IMR-90 (cell line): Measurements from ENCODE around the gene PPP1R27. TPM values are rescaled to one million over a fixed set of nuclear protein-coding genes. Genes with fewer than 3 reads are reported as not detected.

ENCODE experiments used
- ATAC-seq: fragments of 200-7000 bp; cut with Tn5 transposase; 2 replicates; pipeline ENCODE4 v1.9.1; 2020; ENCODE audit warnings: low read depth, mild to moderate bottlenecking, moderate library complexity
- BruUV-seq: library from RNA; stranded (reverse); fragments of 400-500 nt; replicated peaks from 2 replicates; lab custom pipeline; 2021; lab: Mats Ljungman, UMichigan
- CTCF ChIA-PET: fragments of 300-600 bp; formaldehyde crosslinking; extraction: SDS; loops from one replicate; lab custom pipeline; 2021; ENCODE audit warnings: antibody characterized with exemption; lab: Yijun Ruan, JAX
- POLR2A ChIA-PET: fragments of 300-600 bp; sonication (Branson Sonifier 250); formaldehyde crosslinking; loops from one replicate; lab custom pipeline; 2022; ENCODE audit warnings: antibody characterized with exemption; ENCODE audit not compliant: unreplicated experiment; lab: Charles Lee
- DNase-seq: peaks from one replicate; pipeline ENCODE4 v3.0.0; 2013
- H2AFZ ChIP-seq: replicated peaks from 2 replicates; pipeline ENCODE3; 2013; ENCODE audit warnings: low read length, mild to moderate bottlenecking; ENCODE audit not compliant: poor library complexity
- H2AK5ac ChIP-seq: 2 replicates; pipeline ENCODE4 v1.6.1; 2013; ENCODE audit warnings: low read depth, low read length, inconsistent platforms
- H2AK9ac ChIP-seq: replicated peaks from 2 replicates; pipeline ENCODE3; 2013; ENCODE audit warnings: mild to moderate bottlenecking, low read depth, low read length, moderate library complexity; ENCODE audit not compliant: poor library complexity
- H2BK120ac ChIP-seq: 2 replicates; pipeline ENCODE4 v1.6.1; 2013; ENCODE audit warnings: low read depth, low read length, inconsistent platforms
- H2BK15ac ChIP-seq: 3 replicates; pipeline ENCODE4 v1.6.1; 2013; ENCODE audit warnings: low read depth, low read length, inconsistent platforms
- H2BK20ac ChIP-seq: 2 replicates; pipeline ENCODE4 v1.6.1; 2013; ENCODE audit warnings: low read depth, mild to moderate bottlenecking, inconsistent platforms, low read length, moderate library complexity
- H2BK5ac ChIP-seq: 2 replicates; pipeline ENCODE4 v1.6.1; 2013; ENCODE audit warnings: mild to moderate bottlenecking, low read depth, low read length, inconsistent platforms; ENCODE audit not compliant: poor library complexity, severe bottlenecking
- H3K14ac ChIP-seq: replicated peaks from 2 replicates; pipeline ENCODE4 v1.6.1; 2013; ENCODE audit warnings: low read depth, low read length, inconsistent platforms
- H3K18ac ChIP-seq: 2 replicates; pipeline ENCODE4 v1.6.1; 2013; ENCODE audit warnings: low read depth, low read length, control low read depth
- H3K23ac ChIP-seq: 2 replicates; pipeline ENCODE4 v1.6.1; 2013; ENCODE audit warnings: low read depth, low read length, inconsistent platforms
- H3K27ac ChIP-seq: 2 replicates; pipeline ENCODE4 v1.5.1; 2013; ENCODE audit warnings: mild to moderate bottlenecking, control low read depth, low read length; ENCODE audit not compliant: insufficient read depth
- H3K27me3 ChIP-seq: 2 replicates; pipeline ENCODE4 v1.6.1; 2013; ENCODE audit warnings: low read length; ENCODE audit not compliant: control insufficient read depth, insufficient read depth
- H3K36me3 ChIP-seq: 2 replicates; pipeline ENCODE4 v1.6.1; 2013; ENCODE audit warnings: low read length, mixed read lengths; ENCODE audit not compliant: control insufficient read depth, insufficient read depth
- H3K4ac ChIP-seq: 2 replicates; pipeline ENCODE4 v1.6.1; 2013; ENCODE audit warnings: low read depth, low read length, inconsistent platforms
- H3K4me1 ChIP-seq: 2 replicates; pipeline ENCODE4 v1.6.1; 2013; ENCODE audit warnings: low read length, mixed read lengths; ENCODE audit not compliant: control insufficient read depth, insufficient read depth
- H3K4me2 ChIP-seq: 2 replicates; pipeline ENCODE4 v1.6.1; 2013; ENCODE audit warnings: low read depth, mild to moderate bottlenecking, control low read depth, low read length, moderate library complexity
- H3K4me3 ChIP-seq: 2 replicates; pipeline ENCODE4 v1.5.1; 2013; ENCODE audit warnings: low read depth, mild to moderate bottlenecking, control low read depth, low read length, moderate library complexity; ENCODE audit not compliant: insufficient read depth
- H3K56ac ChIP-seq: 2 replicates; pipeline ENCODE4 v1.6.1; 2013; ENCODE audit warnings: low read length, inconsistent platforms; ENCODE audit not compliant: insufficient read depth; ENCODE audit errors: extremely low read depth
- H3K79me1 ChIP-seq, 2 experiments: 2 replicates each; pipeline ENCODE4 v1.6.1; 2013; ENCODE audit warnings: low read length in 2 of 2, inconsistent platforms in 1 of 2, low read depth in 1 of 2
- H3K9ac ChIP-seq: 2 replicates; pipeline ENCODE4 v1.6.1; 2013; ENCODE audit warnings: low read depth, low read length, control low read depth
- H3K9me1 ChIP-seq: 2 replicates; pipeline ENCODE4 v1.6.1; 2013; ENCODE audit warnings: low read length, inconsistent platforms; ENCODE audit not compliant: insufficient read depth
- H3K9me3 ChIP-seq: 2 replicates; pipeline ENCODE4 v1.6.1; 2013; ENCODE audit warnings: low read length; ENCODE audit not compliant: control insufficient read depth, insufficient read depth
- H4K20me1 ChIP-seq: 2 replicates; pipeline ENCODE4 v1.6.1; 2013; ENCODE audit warnings: low read length, inconsistent platforms; ENCODE audit not compliant: insufficient read depth
- H4K5ac ChIP-seq: 2 replicates; pipeline ENCODE4 v1.6.1; 2013; ENCODE audit warnings: mild to moderate bottlenecking, low read depth, low read length, control low read depth
- H4K8ac ChIP-seq, 2 experiments: 2 replicates each; pipeline ENCODE4 v1.6.1; 2013; ENCODE audit warnings: low read depth in 2 of 2, low read length in 2 of 2, control low read depth in 1 of 2, inconsistent platforms in 1 of 2
- H4K91ac ChIP-seq: 2 replicates; pipeline ENCODE4 v1.6.1; 2013; ENCODE audit warnings: low read depth, low read length, inconsistent platforms; ENCODE audit not compliant: insufficient read depth
- CHD1 ChIP-seq: IDR thresholded peaks from 2 replicates; pipeline ENCODE4 v1.6.1; 2012; ENCODE audit warnings: low read depth, low read length, improper control_type of control experiment
- WGBS, 2 experiments: methylation state at CpG; one replicate each; pipeline versions ENCODE4 v1.1.5 to v1.1.7; 2013; ENCODE audit warnings: missing lambda C conversion rate in 2 of 2; ENCODE audit not compliant: insufficient read length in 1 of 2; ENCODE audit errors: extremely low coverage in 2 of 2; 5-methylcytosine and 5-hydroxymethylcytosine counted together
- dilution Hi-C: fragments of 300-500 bp; cut with HindIII; formaldehyde crosslinking; loops from one replicate; pipeline ENCODE4 v1.14.3; 2018; ENCODE audit warnings: low sequenced_read_pairs; ENCODE audit not compliant: unreplicated experiment
- in situ Hi-C: fragments of 300-500 bp; cut with MboI; formaldehyde crosslinking; loops from 3 replicates; pipeline ENCODE4 v1.14.3; 2019; ENCODE audit warnings: low sequenced_read_pairs, inconsistent platforms, mixed read lengths
- intact Hi-C: fragments of 100-400 bp; cut with micrococcal nuclease; formaldehyde crosslinking; loops from 2 replicates; pipeline ENCODE4 v1.10.0; 2022
- polyA plus RNA-seq, 3 experiments: library from polyadenylated mRNA; depleted of rRNA; stranded (reverse); fragments of >200 nt; gene quantifications; 2 replicates each; pipeline ENCODE4 v1.2.3, GENCODE V29; 2012; ENCODE audit warnings: low replicate concordance in 1 of 3
- total RNA-seq: library from RNA; depleted of rRNA; stranded (reverse); fragments of >200 nt; gene quantifications from 2 replicates; pipeline ENCODE4 v1.2.3, GENCODE V29; 2012
- TF ChIP-seq, protein P1 (sequence below): fragments of 150-350 bp; IDR thresholded peaks from 2 replicates; pipeline ENCODE4 v1.6.1; 2017; ENCODE audit warnings: mild to moderate bottlenecking, antibody characterized with exemption, low read length, low read depth

PPP1R27 gene
- total and polyA plus RNA-seq, 2 of the 4 experiments (the other 2 are of a cell fraction): 0.21 TPM; not detected in 1

DNA sequence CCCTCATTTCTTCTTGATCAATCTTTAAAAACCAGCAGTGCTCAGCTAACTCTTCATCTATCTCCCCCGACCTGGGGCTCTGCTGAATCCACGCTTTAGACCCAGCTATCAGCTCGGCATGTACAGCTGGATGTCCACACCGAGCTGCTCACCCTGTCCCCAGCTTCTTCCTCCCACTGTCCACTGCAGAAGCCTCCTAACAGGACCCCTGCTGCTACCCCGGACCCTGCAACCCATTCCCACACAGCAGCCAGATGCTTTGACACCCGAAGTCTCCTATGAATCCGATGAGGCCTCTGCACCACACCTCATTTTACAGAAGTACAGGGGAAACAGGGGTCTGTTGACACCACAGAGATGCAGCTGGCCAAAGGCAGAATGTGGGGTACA, 17.1 kb downstream of the PPP1R27 start:
- Histone ChIP-seq H4K20me1 (peaks cover 6% of the 10 kb centered on the region), H2AFZ (peak overlapping the region; percentile 32), H3K23ac (peak overlapping the region; percentile 46; the same call in 1 of the 2 replicates), H2BK5ac (no peak overlapping the region), H2BK15ac (no peak overlapping the region), H3K9ac (no peak overlapping the region), H3K4ac (peak overlapping the region; percentile 51; the same call in 1 of the 2 replicates), H3K18ac (no peak overlapping the region), H4K91ac (no peak overlapping the region; the same call in 1 of the 2 replicates), H3K9me1 (peaks cover 10% of the 10 kb centered on the region; the same call in 1 of the 2 replicates), H3K14ac (no peak overlapping the region; the same call in 1 of the 2 replicates), H2AK5ac (peak overlapping the region; percentile 67; the same call in 1 of the 2 replicates), H3K36me3 (peaks cover 5% of the 10 kb centered on the region; the same call in 1 of the 2 replicates), H3K27ac (no peak overlapping the region), H3K9me3 (no peaks in the 10 kb centered on the region), H2AK9ac (peak overlapping the region; percentile 24), H3K4me2 (no peak overlapping the region), H3K79me1 (no peaks in the 10 kb centered on the region), H2BK20ac (0 out of 2 replicates have a peak overlapping the region, but pooled peaks have one; percentile 18), H3K4me3 (no peak overlapping the region), H3K4me1 (peaks cover 9% of the 10 kb centered on the region; the same call in 1 of the 2 replicates), H4K5ac (no peak overlapping the region), H3K27me3 (0 out of 2 replicates have a peak, but pooled peaks cover 2% of the 10 kb centered on the region), H4K8ac (0 out of 4 replicates have a peak overlapping the region, but pooled peaks of 1 of the 2 experiments have one; percentile 10), H2BK120ac (peak overlapping the region; percentile 27; the same call in 1 of the 2 replicates), H3K56ac (no peak overlapping the region)
- intact Hi-C loops (no loop called here), dilution Hi-C loops (no loop called here), in situ Hi-C loops (no loop called here)
- DNase-seq (no peak), ATAC-seq (no peak)
- ChIA-PET POLR2A (no interaction called here), CTCF (interaction anchor here (0.6 kb wide), 1 partner anchor 87 kb away, joined by 3 read pairs; no protein-coding TSS in a partner anchor)
- TF ChIP-seq CHD1: no peak
- TF ChIP-seq, protein P1, sequence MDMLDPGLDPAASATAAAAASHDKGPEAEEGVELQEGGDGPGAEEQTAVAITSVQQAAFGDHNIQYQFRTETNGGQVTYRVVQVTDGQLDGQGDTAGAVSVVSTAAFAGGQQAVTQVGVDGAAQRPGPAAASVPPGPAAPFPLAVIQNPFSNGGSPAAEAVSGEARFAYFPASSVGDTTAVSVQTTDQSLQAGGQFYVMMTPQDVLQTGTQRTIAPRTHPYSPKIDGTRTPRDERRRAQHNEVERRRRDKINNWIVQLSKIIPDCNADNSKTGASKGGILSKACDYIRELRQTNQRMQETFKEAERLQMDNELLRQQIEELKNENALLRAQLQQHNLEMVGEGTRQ: no peak
- BruUV-seq: no TSS peak
- 25% methylated on average over 3 of the region's 7 CpGs; no CpG with 5 or more reads in 1 of the 2 experiments for WGBS, 2 experiments
